NOMO-1 treated with dmso at 0.1 percent for 144 hours (cell line): Measurements from ENCODE around the gene LCE1D.

Source experiments
- DNase-seq: peaks from one replicate; lab custom pipeline; 2025; ENCODE audit not compliant: unreplicated experiment; lab: John Stamatoyannopoulos, UW

Gene LCE1D

DNA sequence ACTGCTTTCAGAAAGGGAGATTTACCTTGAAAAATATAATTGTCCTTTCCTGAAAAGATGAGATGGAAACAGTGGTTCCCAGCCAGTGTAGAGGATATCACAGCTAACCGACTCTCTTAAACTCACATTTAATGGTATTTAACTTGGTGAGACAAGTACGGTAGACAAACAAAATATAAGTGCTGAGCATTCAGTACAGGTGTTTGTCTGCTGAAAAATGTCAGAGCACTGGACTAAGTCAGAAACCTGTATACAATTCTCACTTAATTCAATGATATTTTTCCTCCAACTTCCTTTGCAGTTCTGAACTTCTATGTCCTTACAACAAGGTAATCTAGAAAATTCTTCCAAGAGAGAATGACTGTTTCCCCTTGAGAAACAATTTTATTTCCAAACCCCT is 15.2 kb downstream of the LCE1D start, which contains the start of gene LCE1B:
TSS of gene LCE1B (plus strand) at position 301 of the 400 bp plus-strand sequence. CDS start 476 bp downstream, outside the sequence.
- no peak for DNase-seq

DNA sequence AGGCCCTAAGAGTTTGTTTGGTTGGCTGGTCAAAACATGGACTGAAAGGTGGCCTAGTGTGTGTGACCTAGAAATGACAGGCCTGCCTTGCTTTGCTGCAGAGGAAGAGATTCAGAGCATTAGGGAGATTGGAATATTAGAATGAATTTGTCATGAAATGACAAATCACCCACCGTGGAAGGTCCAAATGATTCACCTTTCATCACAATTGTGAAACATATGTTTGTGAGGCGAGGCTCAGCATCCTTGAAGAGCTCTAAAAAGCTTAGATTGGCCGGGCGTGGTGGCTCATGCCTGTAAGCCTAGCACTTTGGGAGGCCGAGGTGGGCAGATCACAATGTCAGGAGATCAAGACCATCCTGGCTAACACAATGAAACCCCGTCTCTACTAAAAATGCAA is 20.8 kb downstream of the LCE1D start:
- DNase-seq: no peak

DNA sequence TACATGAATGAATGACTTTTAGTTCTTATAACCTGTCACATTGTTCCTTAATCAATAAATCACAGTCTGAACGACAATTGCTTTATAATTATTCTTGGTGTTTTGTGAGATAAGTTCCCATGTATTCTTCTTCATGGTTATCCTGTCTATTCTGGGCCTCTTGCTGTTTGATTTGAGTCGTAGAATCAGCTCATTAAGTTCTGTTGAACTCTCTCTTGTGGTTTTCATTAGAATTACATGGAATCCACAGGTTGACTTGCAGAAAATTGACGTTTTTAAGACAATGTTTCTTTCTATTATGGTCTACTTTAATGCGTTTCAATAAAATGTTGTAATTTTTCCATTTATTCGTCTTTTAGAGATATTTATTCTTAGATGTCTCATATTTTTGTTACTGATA is 26.8 kb downstream of the LCE1D start:
- no peak for DNase-seq

DNA sequence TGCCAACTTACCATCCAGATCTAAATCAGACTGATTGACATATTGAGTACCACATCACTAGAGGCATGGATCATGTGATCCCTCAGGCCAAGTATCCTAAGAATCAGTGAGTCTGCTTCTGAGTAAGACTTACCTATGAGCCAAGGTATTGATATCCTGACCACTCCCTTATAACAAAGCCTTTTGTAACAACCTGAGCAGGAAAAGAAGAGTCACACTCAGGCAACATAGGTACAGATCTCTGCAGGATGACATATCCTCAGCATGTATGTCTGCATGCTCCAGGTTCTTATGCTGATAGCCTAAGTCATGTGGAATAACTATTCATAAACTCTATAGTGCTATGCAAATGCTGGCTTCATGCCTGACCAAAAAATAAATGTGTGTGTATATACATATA is 28.4 kb downstream of the LCE1D start:
- DNase-seq: no peak

DNA sequence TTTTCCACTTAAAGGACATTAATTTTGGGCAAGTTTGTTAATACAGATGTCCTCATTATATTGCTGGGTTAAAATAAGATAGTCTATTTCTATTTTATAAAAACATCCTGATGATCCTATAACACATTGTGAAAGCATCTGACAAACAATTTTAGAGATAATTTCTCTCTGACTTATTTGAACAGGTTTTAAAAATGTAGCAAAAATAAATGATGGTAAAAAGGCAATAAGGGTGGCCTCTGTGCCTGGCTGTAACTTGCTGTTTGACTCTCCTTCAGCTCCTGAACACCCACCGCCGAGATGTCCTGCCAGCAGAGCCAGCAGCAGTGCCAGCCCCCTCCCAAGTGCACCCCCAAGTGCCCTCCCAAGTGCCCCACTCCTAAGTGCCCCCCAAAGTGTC is 30.7 kb downstream of the LCE1D start, which contains the start of gene LCE1A:
TSS of gene LCE1A (plus strand) at position 301 of the 400 bp plus-strand sequence. CDS start at position 301, 0 bp downstream.
- no peak for DNase-seq

DNA sequence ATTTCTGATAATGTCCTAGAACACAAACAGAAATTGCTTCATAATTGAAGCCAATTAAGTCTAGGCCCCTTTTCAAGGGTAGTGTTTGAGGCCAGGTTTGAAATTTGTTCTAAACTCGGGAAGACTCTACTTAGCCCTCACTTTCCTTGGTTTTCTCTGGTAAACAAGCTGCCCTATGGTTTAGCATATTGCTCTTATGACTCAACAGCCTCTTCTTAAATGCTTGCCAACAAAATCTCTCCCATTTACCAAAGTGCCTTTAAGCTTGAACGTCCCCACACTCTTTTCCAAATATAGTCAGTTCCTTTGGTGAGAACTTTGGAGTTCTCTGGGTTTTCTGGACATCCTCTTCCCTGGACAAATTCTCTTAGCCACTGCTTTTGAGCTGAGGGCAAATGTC is 40.3 kb downstream of the LCE1D start:
- DNase-seq: no peak

DNA sequence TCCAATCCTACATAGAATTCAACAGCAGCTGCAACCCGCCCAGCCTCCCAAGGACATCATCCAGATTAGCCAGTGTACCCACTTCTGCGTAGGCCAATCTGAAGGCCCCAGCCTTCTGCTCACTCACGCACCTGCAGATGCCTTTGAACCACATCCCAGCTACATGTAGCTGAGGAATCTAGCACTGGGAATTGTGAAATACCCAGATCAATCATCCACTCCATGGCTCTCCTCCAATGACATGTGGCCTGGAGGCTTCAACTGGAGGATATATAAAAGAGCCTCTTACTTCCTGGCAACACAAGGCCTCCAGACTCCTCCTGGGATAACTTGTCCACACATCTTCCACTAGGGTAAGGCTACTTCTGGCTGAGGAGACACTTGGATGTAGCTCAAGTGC is 46.0 kb downstream of the LCE1D start, which contains the start of gene LCE6A:
TSS of gene LCE6A (plus strand) at position 301 of the 400 bp plus-strand sequence. CDS start 665 bp downstream, outside the sequence.
- no peak for DNase-seq
